Subcutaneous abdominal adipose tissue (tissue), 5 donors: ENCODE measurements around the gene TRAPPC10.
"Not testable (repeated sequence)": the region's sequence is repeated elsewhere in the genome, so short reads cannot be mapped to it uniquely, and the experiment has no call there.

ENCODE experiments used
- H3K27ac ChIP-seq: one replicate; pipeline ENCODE4 v1.7.0; 2013; ENCODE audit warnings: low read depth, mild to moderate bottlenecking, inconsistent platforms, low read length, moderate library complexity
- H3K27me3 ChIP-seq, 5 donors: one replicate each; pipeline ENCODE4 v1.7.0; 2013; ENCODE audit warnings: low read length in 5 of 5, inconsistent platforms in 1 of 5; ENCODE audit not compliant: control insufficient read depth in 5 of 5, insufficient read depth in 4 of 5
- H3K36me3 ChIP-seq, 5 donors: one replicate each; pipeline ENCODE4 v1.7.0; 2013; ENCODE audit warnings: low read length in 5 of 5; ENCODE audit not compliant: control insufficient read depth in 5 of 5, insufficient read depth in 5 of 5
- H3K4me1 ChIP-seq, 5 donors: one replicate each; pipeline ENCODE4 v1.7.0; 2013; ENCODE audit warnings: low read length in 5 of 5, mild to moderate bottlenecking in 3 of 5, moderate library complexity in 1 of 5; ENCODE audit not compliant: control insufficient read depth in 5 of 5, insufficient read depth in 5 of 5
- H3K4me3 ChIP-seq, 5 donors: one replicate each; pipeline ENCODE4 v1.7.0; 2013; ENCODE audit warnings: low read length in 5 of 5, low read depth in 1 of 5
- H3K9ac ChIP-seq, 5 donors: one replicate each; pipeline ENCODE4 v1.7.0; 2013; ENCODE audit warnings: low read length in 5 of 5, mild to moderate bottlenecking in 4 of 5, moderate library complexity in 3 of 5
- H3K9me3 ChIP-seq, 5 donors: one replicate each; pipeline ENCODE4 v1.7.0; 2013; ENCODE audit warnings: low read length in 5 of 5; ENCODE audit not compliant: control insufficient read depth in 5 of 5
- donor health status: healthy.
- donor health status: healthy.
- donor health status: healthy.
- donor health status: healthy.
- donor health status: healthy.

Gene TRAPPC10

DNA sequence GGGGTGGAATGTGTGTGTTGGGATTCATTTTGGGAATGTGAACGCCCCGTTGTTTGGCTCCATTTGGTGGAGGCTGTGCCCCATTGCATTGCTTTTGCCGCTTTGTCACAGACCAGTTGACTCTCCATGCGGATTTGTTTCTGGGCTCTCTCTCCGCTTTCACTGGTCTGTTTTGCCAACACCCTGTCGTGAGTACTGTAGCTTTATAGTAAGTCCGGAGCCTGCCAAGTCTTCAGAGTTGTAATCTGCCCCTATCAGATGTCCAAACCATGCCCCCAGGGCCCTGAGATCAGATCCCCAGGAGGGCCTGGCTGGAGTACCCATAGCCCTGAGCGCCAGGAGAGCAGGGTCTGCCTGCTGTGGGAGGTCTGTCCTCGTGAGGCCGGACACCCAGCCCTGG is 138.1 kb downstream of the TRAPPC10 start:
- not testable (repeated sequence) for H3K36me3 ChIP-seq, H3K9ac ChIP-seq, H3K9me3 ChIP-seq, H3K27ac ChIP-seq, H3K27me3 ChIP-seq, H3K4me1 ChIP-seq, H3K4me3 ChIP-seq

- not testable (repeated sequence) for H3K4me1 ChIP-seq, H3K4me3 ChIP-seq, H3K9ac ChIP-seq
Measured at GRCh38 chr21:44153214-44153888, 141.2 kb downstream of the TRAPPC10 start.

DNA sequence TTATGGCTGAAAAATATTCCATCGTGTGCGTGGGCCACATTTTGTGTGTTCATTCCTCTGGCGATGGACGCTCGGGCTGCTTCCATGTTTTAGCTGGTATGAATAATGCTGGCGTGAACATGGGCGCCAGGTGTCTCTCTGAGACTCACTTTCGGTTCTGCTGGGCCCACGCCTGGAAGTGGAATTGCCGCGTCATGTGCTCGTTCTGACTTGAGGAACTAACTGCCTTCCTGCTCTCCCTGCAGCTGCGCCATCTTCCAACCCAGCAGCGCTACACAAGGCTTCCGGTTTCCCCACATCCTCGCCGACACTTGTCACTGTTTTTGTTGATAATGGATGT is 141.8 kb downstream of the TRAPPC10 start:
- not testable (repeated sequence) for H3K9ac ChIP-seq, H3K4me1 ChIP-seq, H3K36me3 ChIP-seq, H3K4me3 ChIP-seq, H3K27me3 ChIP-seq, H3K27ac ChIP-seq, H3K9me3 ChIP-seq

More at GRCh38 chr21:44153214-44153888, 141.2 kb downstream of the TRAPPC10 start:
- not testable (repeated sequence) for H3K27ac ChIP-seq, H3K27me3 ChIP-seq, H3K36me3 ChIP-seq, H3K9me3 ChIP-seq

- H3K27me3 ChIP-seq, H3K36me3 ChIP-seq, H3K27ac ChIP-seq, H3K4me3 ChIP-seq, H3K9me3 ChIP-seq, H3K9ac ChIP-seq, H3K4me1 ChIP-seq: not testable (repeated sequence)
Measured at GRCh38 chr21:44154816-44155230, 142.7 kb downstream of the TRAPPC10 start.

- H3K27me3 ChIP-seq, H3K9ac ChIP-seq, H3K4me3 ChIP-seq, H3K9me3 ChIP-seq, H3K4me1 ChIP-seq, H3K36me3 ChIP-seq, H3K27ac ChIP-seq: not testable (repeated sequence)
Measured at GRCh38 chr21:44155231-44155993, 143.3 kb downstream of the TRAPPC10 start.

DNA sequence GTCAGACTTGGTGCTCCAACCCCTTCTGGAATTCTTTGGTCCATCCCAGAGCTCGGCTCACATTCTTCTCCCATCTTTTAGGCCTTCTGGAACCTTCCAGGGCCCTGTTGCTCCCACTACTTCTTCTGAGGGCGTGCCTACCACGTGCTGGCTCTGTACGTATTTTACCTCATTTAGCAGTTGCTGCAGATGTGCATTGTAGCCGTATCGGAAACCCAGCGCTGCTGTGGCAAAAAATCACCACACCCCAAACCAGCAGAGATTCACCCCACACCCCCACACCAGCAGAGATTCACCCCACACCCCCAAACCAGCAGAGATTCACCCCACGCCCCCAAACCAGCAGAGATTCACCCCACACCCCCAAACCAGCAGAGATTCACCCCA is 143.9 kb downstream of the TRAPPC10 start:
- not testable (repeated sequence) for H3K4me3 ChIP-seq, H3K4me1 ChIP-seq, H3K27ac ChIP-seq, H3K9me3 ChIP-seq, H3K9ac ChIP-seq, H3K27me3 ChIP-seq, H3K36me3 ChIP-seq
